ENCODE measurements around the gene C4orf50.
"Not testable (repeated sequence)": the region's sequence is repeated elsewhere in the genome, so short reads cannot be mapped to it uniquely, and the experiment has no call there.

C4orf50 gene

GRCh38 chr4:5858020-5858769 lies 160.0 kb downstream of the C4orf50 start:
- no peak for DNase-seq (ENCODE audit: low read depth in 2 of 2)

GRCh38 chr4:5857199-5857598 lies 161.0 kb downstream of the C4orf50 start:
- DNase-seq (ENCODE audit: low read depth in 2 of 2): no peak

- DNase-seq (ENCODE audit: low read depth in 2 of 2): not testable (repeated sequence)
Observed at GRCh38 chr4:5856362-5856761, 161.9 kb downstream of the C4orf50 start.

- no peak for DNase-seq (ENCODE audit: low read depth in 2 of 2)
Observed at GRCh38 chr4:5854929-5855328, 163.3 kb downstream of the C4orf50 start.

GRCh38 chr4:5852523-5853202 lies 165.6 kb downstream of the C4orf50 start:
- no peak for DNase-seq (ENCODE audit: low read depth in 2 of 2)

- no peak for DNase-seq (ENCODE audit: low read depth in 2 of 2)
Observed at GRCh38 chr4:5851637-5852301, 166.5 kb downstream of the C4orf50 start.
